Effector memory CD4-positive, alpha-beta T cell (primary cell): Measurements from ENCODE around the gene GDAP2.

Experiments used
- DNase-seq, 3 donors: peaks; one replicate each; pipeline ENCODE4 v3.0.0-alpha.2; 2020
- H3K27ac ChIP-seq: 2 replicates; pipeline ENCODE4 v1.7.0; 2013; ENCODE audit warnings: mild to moderate bottlenecking, low read length, moderate library complexity; ENCODE audit not compliant: insufficient read depth, poor library complexity, severe bottlenecking
- H3K27me3 ChIP-seq: replicated peaks from 2 replicates; pipeline ENCODE4 v1.7.0; 2013; ENCODE audit warnings: mild to moderate bottlenecking, low read length; ENCODE audit not compliant: insufficient read depth, control insufficient read depth, poor library complexity, severe bottlenecking
- H3K36me3 ChIP-seq: 2 replicates; pipeline ENCODE4 v1.7.0; 2013; ENCODE audit warnings: mild to moderate bottlenecking, low read length, moderate library complexity; ENCODE audit not compliant: control insufficient read depth, insufficient read depth
- H3K4me1 ChIP-seq: 2 replicates; pipeline ENCODE4 v1.7.0; 2013; ENCODE audit warnings: low read length, mild to moderate bottlenecking; ENCODE audit not compliant: control insufficient read depth, insufficient read depth, poor library complexity, severe bottlenecking
- H3K4me3 ChIP-seq: 2 replicates; pipeline ENCODE4 v1.7.0; 2013; ENCODE audit warnings: low read length, low read depth, mild to moderate bottlenecking; ENCODE audit not compliant: insufficient read depth, poor library complexity, severe bottlenecking
- H3K9me3 ChIP-seq: 2 replicates; pipeline ENCODE4 v1.7.0; 2013; ENCODE audit warnings: mild to moderate bottlenecking, low read length, moderate library complexity; ENCODE audit not compliant: control insufficient read depth

Gene GDAP2

GRCh38 chr1:117883616-117884015 is 45.8 kb downstream of the GDAP2 start:
- no peaks in the 10 kb centered on the region for H3K9me3 ChIP-seq
- H3K4me1 ChIP-seq: no peaks in the 10 kb centered on the region
- peaks cover 35% of the 10 kb centered on the region for H3K36me3 ChIP-seq
- H3K27me3 ChIP-seq: no peaks in the 10 kb centered on the region
- no peak overlapping the region for H3K4me3 ChIP-seq
- DNase-seq: no peak
- H3K27ac ChIP-seq: no peak overlapping the region

DNA sequence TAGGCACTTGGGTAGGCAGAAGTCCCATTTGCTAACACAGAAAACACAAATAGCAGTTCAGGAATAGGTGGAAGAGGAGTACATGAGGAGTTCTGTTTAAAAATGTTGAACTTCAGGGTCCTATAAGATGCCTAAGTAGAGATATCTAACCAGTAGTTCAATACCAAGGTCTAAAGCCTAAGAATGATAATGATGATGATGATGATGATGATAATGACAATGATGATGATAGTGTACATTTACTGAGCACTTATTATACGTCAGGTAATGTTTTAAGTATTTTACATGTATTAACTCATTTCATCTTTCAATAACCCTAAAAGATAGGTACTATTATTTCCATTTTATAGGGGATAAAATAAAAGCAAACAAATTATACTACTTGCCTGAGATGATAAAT is 50.1 kb downstream of the GDAP2 start:
- no peak for DNase-seq
- Histone ChIP-seq H3K9me3 (no peaks in the 10 kb centered on the region), H3K36me3 (peaks cover 61% of the 10 kb centered on the region), H3K4me3 (no peak overlapping the region), H3K27ac (no peak overlapping the region), H3K27me3 (no peaks in the 10 kb centered on the region), H3K4me1 (no peaks in the 10 kb centered on the region)

- Histone ChIP-seq H3K27me3 (no peaks in the 10 kb centered on the region), H3K36me3 (peaks cover 63% of the 10 kb centered on the region), H3K4me3 (no peak overlapping the region)
Observed at GRCh38 chr1:117877823-117878222, 51.6 kb downstream of the GDAP2 start.

DNA sequence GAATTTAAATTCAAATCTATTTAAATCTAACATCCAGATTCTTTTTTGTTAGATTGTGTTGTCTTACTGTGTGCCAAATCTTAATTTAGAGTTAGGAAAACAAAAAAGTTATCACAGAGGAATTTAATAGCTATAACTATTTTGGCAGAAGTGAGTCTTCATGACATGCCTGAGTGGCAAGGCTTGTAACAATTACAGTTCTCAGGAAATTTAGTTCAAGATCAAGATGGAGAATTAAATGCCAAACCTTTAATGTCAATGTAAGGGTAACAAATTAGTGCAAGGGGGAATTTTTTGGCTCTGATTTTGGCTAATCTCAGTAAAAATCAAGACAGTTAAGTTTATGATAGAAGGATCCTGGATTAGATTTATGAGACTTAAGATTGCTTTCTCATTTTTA is 58.4 kb downstream of the GDAP2 start:
- no peaks in the 10 kb centered on the region for H3K4me1 ChIP-seq
- no peak overlapping the region for H3K4me3 ChIP-seq
- no peak overlapping the region for H3K27ac ChIP-seq
- peaks cover 66% of the 10 kb centered on the region for H3K36me3 ChIP-seq
- no peaks in the 10 kb centered on the region for H3K27me3 ChIP-seq
- no peaks in the 10 kb centered on the region for H3K9me3 ChIP-seq
- DNase-seq: no peak

More at GRCh38 chr1:117877823-117878222, 51.6 kb downstream of the GDAP2 start:
- H3K27ac ChIP-seq: no peak overlapping the region
- DNase-seq: no peak
- H3K9me3 ChIP-seq: no peaks in the 10 kb centered on the region
- H3K4me1 ChIP-seq: no peaks in the 10 kb centered on the region

- no peaks in the 10 kb centered on the region for H3K4me1 ChIP-seq
- H3K27ac ChIP-seq: no peak overlapping the region
- H3K36me3 ChIP-seq: peaks cover 9% of the 10 kb centered on the region
- H3K27me3 ChIP-seq: no peaks in the 10 kb centered on the region
- H3K9me3 ChIP-seq: no peaks in the 10 kb centered on the region
- DNase-seq: no peak
- no peak overlapping the region for H3K4me3 ChIP-seq
Observed at GRCh38 chr1:117861694-117862093, 67.7 kb downstream of the GDAP2 start.

GRCh38 chr1:117860896-117861610 is 68.4 kb downstream of the GDAP2 start:
- DNase-seq: no peak
- Histone ChIP-seq H3K27me3 (no peaks in the 10 kb centered on the region), H3K4me3 (no peak overlapping the region), H3K4me1 (no peaks in the 10 kb centered on the region), H3K27ac (no peak overlapping the region), H3K9me3 (no peaks in the 10 kb centered on the region), H3K36me3 (peaks cover 2% of the 10 kb centered on the region)

- H3K27me3 ChIP-seq: no peaks in the 10 kb centered on the region
- H3K36me3 ChIP-seq: no peaks in the 10 kb centered on the region
- no peaks in the 10 kb centered on the region for H3K9me3 ChIP-seq
- DNase-seq: no peak
- no peaks in the 10 kb centered on the region for H3K4me1 ChIP-seq
- H3K4me3 ChIP-seq: no peak overlapping the region
- H3K27ac ChIP-seq: no peak overlapping the region
Observed at GRCh38 chr1:117859901-117860300, 69.5 kb downstream of the GDAP2 start.

DNA sequence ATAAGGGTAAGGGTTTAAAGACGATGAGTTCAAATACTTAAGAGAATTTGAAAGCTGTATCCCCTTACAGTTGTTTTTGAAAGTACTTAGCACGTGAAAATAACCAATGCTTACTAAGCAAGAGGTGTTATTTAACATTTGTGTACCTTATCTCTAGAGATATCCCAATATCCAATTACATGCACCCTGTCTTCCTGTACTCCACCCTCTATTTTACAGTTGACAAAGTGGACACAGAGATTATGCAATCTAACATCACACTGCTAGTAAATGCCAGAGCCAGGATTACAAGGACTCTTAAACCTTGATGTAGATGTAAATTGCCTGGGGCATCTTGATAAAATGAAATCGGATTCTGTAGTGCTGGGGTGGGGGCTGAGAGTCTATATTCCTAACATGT is 72.0 kb downstream of the GDAP2 start:
- no peak overlapping the region for H3K4me3 ChIP-seq
- H3K4me1 ChIP-seq: no peaks in the 10 kb centered on the region

DNA sequence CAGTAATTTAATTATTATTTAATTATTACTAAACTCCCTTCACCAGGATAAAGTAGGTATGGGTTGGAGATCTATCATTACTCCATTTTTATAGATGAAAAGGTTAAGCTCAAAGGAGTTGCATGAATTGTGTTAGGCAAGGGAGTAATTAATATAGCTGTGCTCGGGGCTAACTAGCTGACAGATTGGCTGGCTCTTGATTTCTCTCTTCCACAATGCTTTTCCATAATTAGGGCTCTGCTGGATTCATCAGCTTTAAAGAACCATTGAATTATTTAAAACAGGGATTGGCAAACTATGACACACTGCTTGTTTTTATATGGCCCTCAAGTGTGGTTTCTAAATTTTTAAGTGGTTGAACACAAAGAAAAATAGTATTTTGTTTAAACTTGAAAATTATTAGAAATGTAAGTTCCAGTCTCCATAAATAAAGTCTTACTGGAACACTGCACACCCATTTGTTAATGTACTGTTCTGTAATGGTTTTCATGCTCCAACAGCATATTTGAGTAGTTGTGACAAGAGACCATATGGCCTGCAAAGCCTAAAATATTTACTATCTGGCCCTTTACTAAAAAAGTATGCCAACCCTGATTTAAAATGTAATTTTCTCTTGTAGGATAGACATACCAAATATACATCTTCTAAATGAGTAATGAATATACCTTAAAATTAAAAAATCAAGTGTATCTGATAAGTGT is 76.4 kb downstream of the GDAP2 start:
- DNase-seq: no peak
- Histone ChIP-seq H3K9me3 (no peaks in the 10 kb centered on the region), H3K27ac (no peak overlapping the region), H3K4me3 (no peak overlapping the region), H3K36me3 (no peaks in the 10 kb centered on the region), H3K27me3 (no peaks in the 10 kb centered on the region), H3K4me1 (no peaks in the 10 kb centered on the region)

More for the DNA sequence above, 72.0 kb downstream of the GDAP2 start:
- DNase-seq: no peak
- Histone ChIP-seq H3K27me3 (no peaks in the 10 kb centered on the region), H3K36me3 (no peaks in the 10 kb centered on the region), H3K27ac (no peak overlapping the region), H3K9me3 (no peaks in the 10 kb centered on the region)

DNA sequence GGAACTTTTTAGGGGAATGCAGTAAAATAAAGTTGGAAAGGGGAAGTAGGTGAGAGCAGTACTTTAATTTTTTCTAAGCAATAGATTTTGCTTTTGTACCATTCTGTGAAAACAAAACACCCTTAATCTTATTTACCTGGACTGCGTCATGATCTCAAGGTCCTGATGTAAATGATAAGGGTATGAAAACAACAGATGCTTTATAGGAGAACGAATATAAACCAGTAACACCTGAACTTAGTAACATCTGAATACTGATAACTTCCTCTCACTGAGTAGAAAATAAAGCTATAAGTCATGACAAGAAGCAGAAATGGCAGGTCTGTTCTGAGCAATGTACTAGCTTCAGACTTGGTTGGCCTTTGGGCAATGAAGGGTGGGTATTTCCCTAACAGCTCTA is 77.7 kb downstream of the GDAP2 start:
- Histone ChIP-seq H3K9me3 (no peaks in the 10 kb centered on the region), H3K27ac (no peak overlapping the region), H3K4me3 (no peak overlapping the region), H3K4me1 (no peaks in the 10 kb centered on the region), H3K36me3 (no peaks in the 10 kb centered on the region), H3K27me3 (no peaks in the 10 kb centered on the region)
- no peak for DNase-seq
